H7 (cell line): ENCODE measurements around the gene FAM72A. TPM values are rescaled to one million over a fixed set of nuclear protein-coding genes. Genes with fewer than 3 reads are reported as not detected.
"Not testable (repeated sequence)": the region's sequence is repeated elsewhere in the genome, so short reads cannot be mapped to it uniquely, and the experiment has no call there.

Source experiments
- DNase-seq: peaks from one replicate; pipeline ENCODE4 v3.0.0; 2012
- H3K27me3 ChIP-seq: 2 replicates; pipeline ENCODE4 v1.6.0; 2011; ENCODE audit warnings: mild to moderate bottlenecking, low read length; ENCODE audit not compliant: control insufficient read depth, insufficient read depth
- H3K36me3 ChIP-seq: replicated peaks from 2 replicates; pipeline ENCODE4 v1.5.1; 2011; ENCODE audit warnings: low read length; ENCODE audit not compliant: control insufficient read depth, insufficient read depth
- H3K4me3 ChIP-seq: 2 replicates; pipeline ENCODE4 v1.5.1; 2011; ENCODE audit warnings: low read depth, mild to moderate bottlenecking, control low read depth, low read length, moderate library complexity; ENCODE audit not compliant: insufficient read depth
- total RNA-seq: library from RNA; depleted of rRNA; stranded (reverse); fragments of >200 nt; shearing (Covaris generic); gene quantifications from 2 replicates; pipeline ENCODE4 v1.2.3, GENCODE V29; 2014; rRNA removed

The FAM72A gene
- 21.8 and 35.3 TPM in 2 replicates for total RNA-seq

- peak within 1 kb of the TSS; percentile 48 for H3K4me3 ChIP-seq
- H3K36me3 ChIP-seq, H3K27me3 ChIP-seq: not testable (repeated sequence)
- peak; percentile 68 for DNase-seq
These were observed at the start of gene FAM72A for GRCh38 chr1:206202789-206203363. Gene FAM72A, minus strand, starts transcription at chr1:206202839. Its CDS starts 814 bp downstream, at chr1:206202025.

GRCh38 chr1:206250953-206251681 lies 48.5 kb upstream of the FAM72A start:
- not testable (repeated sequence) for H3K36me3 ChIP-seq, H3K27me3 ChIP-seq, DNase-seq, H3K4me3 ChIP-seq

- not testable (repeated sequence) for H3K27me3 ChIP-seq, H3K36me3 ChIP-seq, DNase-seq, H3K4me3 ChIP-seq
These were observed 43.7 kb upstream of the FAM72A start for GRCh38 chr1:206246129-206246886.

GRCh38 chr1:206245479-206245878 lies 42.8 kb upstream of the FAM72A start:
- H3K4me3 ChIP-seq, H3K36me3 ChIP-seq, DNase-seq, H3K27me3 ChIP-seq: not testable (repeated sequence)

GRCh38 chr1:206243335-206243734 lies 40.7 kb upstream of the FAM72A start:
- not testable (repeated sequence) for DNase-seq, H3K4me3 ChIP-seq, H3K36me3 ChIP-seq, H3K27me3 ChIP-seq

- not testable (repeated sequence) for H3K27me3 ChIP-seq, H3K36me3 ChIP-seq, H3K4me3 ChIP-seq, DNase-seq
These were observed 37.6 kb upstream of the FAM72A start for GRCh38 chr1:206240288-206240687.

- not testable (repeated sequence) for DNase-seq, H3K4me3 ChIP-seq, H3K27me3 ChIP-seq, H3K36me3 ChIP-seq
These were observed 32.6 kb upstream of the FAM72A start for GRCh38 chr1:206235190-206235589.

GRCh38 chr1:206234189-206234916 lies 31.7 kb upstream of the FAM72A start:
- not testable (repeated sequence) for H3K4me3 ChIP-seq, H3K36me3 ChIP-seq, DNase-seq, H3K27me3 ChIP-seq

GRCh38 chr1:206232970-206233645 lies 30.5 kb upstream of the FAM72A start:
- not testable (repeated sequence) for H3K36me3 ChIP-seq, H3K4me3 ChIP-seq, H3K27me3 ChIP-seq, DNase-seq

GRCh38 chr1:206231989-206232388 lies 29.4 kb upstream of the FAM72A start:
- not testable (repeated sequence) for H3K4me3 ChIP-seq, H3K36me3 ChIP-seq, H3K27me3 ChIP-seq, DNase-seq

- DNase-seq, result not testable (repeated sequence)
These were observed 26.6 kb upstream of the FAM72A start for GRCh38 chr1:206229286-206229685.

GRCh38 chr1:206226886-206227285 lies 24.2 kb upstream of the FAM72A start:
- not testable (repeated sequence) for DNase-seq, H3K4me3 ChIP-seq, H3K36me3 ChIP-seq, H3K27me3 ChIP-seq

More at GRCh38 chr1:206229286-206229685, 26.6 kb upstream of the FAM72A start:
- not testable (repeated sequence) for H3K27me3 ChIP-seq, H3K36me3 ChIP-seq, H3K4me3 ChIP-seq

GRCh38 chr1:206225386-206225785 lies 22.7 kb upstream of the FAM72A start:
- not testable (repeated sequence) for H3K36me3 ChIP-seq, DNase-seq, H3K4me3 ChIP-seq, H3K27me3 ChIP-seq

GRCh38 chr1:206224190-206224776 lies 21.6 kb upstream of the FAM72A start:
- H3K4me3 ChIP-seq, H3K27me3 ChIP-seq, DNase-seq, H3K36me3 ChIP-seq: not testable (repeated sequence)
